Midbrain (tissue), 1 donor: Measurements from ENCODE around the gene OTOA.
"Not testable (repeated sequence)": the region's sequence is repeated elsewhere in the genome, so short reads cannot be mapped to it uniquely, and the experiment has no call there.

Source experiments
- DNase-seq: peaks from one replicate; lab custom pipeline; 2025; lab: John Stamatoyannopoulos, UW

OTOA gene

DNA sequence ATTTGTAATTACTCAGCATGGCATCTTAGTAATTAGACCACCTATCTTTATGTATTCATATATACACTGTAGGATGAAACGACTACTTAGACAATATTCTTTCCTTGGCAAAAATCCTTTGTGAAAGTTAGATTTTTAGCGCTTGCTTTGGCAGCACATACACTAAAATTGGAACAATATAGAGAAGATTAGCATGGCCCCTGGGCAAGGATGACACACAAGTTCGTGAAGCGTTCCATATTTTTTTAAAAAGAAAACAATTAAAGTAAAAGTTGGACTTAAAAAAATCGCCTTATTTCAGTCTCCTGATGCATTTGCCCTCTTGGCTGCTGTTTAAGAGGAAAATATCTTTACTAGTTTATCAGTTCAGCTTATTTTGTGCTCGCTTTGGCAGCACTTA, 21.9 kb upstream of the OTOA start:
- no peak for DNase-seq

GRCh38 chr16:21642861-21643260, 20.9 kb upstream of the OTOA start:
- DNase-seq: no peak

DNA sequence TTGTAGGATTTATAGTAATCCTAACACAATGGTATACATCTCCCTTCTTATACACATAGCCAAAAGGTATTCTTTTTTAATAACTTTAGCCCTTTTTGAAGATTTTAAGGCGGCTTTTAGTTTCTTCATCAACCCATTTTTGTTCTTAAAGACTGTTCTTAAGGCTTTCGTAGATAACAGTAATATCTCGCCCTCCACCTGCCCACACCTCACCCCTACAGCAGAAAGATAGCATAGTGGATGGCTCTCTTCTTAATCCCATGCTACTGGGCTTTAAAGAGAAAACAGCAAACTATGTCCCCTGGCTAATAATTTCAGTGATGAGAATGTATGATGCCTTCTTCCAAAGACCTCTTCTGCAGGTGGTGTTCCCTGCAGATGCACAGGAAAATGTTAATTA, 20.0 kb upstream of the OTOA start:
- no peak for DNase-seq

- no peak for DNase-seq
Observed at GRCh38 chr16:21644674-21645073, 19.1 kb upstream of the OTOA start.

GRCh38 chr16:21645261-21645721, 18.5 kb upstream of the OTOA start:
- DNase-seq: peak; percentile 16

DNA sequence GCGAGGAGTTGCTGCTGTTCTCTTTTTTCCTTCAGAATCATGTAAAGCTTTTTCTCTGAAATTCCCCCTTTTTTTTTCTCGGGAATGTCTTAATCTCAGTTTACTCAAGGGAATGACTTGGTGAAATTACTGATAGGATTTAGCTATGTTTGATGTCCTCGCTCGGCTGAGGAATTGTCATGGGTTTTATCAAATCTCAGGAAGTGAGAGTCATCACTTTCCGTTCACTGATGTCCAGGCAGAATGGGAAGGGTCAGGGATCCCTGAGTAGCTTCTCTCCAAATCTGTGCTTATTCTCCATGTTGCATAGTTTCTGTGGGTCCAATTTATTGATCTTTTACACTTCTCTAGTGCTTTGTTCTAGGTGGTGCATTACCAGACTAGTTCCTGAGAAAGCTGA, 17.7 kb upstream of the OTOA start:
- no peak for DNase-seq

GRCh38 chr16:21646721-21647561, 16.8 kb upstream of the OTOA start:
- no peak for DNase-seq

DNA sequence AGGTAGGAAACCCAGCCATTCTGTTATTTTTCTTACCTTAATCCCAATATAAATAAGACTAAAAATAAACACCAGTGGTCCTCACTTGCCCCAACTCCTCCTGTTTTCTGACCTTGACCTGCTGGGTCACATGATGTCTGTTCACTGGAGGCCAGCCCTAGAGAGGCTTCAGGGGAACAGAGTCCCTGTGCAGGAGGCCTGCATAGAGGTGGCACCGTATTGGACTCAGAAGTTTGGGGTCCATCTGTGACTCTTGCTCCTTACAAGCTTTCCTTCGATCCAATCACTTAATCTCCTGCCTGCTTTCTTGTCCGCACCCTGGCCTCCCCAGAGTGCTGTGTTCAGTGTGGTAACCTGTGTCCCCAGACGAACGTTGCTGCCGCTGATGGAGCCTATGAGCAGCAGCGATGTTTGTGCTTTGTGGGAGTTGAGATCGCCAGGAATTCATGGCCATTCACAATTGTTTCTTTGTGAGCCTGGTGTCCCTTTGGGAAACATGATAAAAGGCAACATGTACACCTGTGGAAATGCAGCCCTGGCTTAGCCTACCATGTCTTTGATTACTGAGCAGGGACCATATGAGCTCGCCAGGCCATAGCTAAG, 16.1 kb upstream of the OTOA start:
- no peak for DNase-seq

DNA sequence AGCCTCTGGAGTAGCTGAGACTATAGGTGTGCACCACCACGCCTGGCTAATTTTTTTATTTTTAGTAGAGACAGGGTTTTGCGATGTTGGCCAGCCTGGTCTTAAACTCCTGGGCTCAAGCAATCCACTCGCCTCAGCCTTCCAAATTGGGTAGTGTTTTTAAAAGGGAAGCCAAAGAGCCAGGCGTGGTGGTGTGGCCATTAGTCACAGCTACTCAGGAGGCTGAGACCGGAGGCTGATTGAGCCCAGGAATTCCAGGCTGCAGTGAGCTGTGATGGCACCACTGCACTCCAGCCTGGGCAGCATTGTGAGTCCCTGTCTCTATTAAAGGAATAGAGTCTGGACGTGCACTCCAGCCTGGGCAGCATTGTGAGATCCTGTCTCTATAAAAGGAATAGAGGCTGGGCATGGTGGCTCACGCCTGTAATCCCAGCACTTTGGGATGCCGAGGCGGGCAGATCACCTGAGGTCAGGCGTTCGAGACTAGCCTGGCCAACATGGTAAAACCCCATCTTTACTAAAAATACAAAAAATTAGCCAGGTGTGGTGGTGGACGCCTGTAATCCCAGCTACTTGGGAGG, 13.9 kb upstream of the OTOA start:
- not testable (repeated sequence) for DNase-seq

DNA sequence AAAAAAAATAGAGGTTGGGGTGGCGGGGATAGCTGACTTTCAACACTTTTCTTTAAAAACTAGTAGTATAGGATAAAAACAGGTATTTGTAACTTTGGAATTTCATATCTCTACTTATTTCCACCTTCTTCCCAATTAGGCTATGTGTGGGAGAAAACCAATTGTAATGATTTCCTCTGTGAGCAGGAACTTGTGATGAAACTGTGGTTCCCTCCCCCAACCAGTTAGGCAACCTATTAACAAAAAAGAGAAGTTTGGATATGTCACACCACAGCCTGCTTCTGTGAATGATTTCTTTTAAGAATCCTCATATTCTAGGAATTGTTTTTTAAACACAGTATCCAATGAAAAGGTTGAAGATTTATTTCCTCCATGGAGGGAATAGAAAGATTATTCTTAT, 13.2 kb upstream of the OTOA start:
- peak; percentile 19 for DNase-seq

DNA sequence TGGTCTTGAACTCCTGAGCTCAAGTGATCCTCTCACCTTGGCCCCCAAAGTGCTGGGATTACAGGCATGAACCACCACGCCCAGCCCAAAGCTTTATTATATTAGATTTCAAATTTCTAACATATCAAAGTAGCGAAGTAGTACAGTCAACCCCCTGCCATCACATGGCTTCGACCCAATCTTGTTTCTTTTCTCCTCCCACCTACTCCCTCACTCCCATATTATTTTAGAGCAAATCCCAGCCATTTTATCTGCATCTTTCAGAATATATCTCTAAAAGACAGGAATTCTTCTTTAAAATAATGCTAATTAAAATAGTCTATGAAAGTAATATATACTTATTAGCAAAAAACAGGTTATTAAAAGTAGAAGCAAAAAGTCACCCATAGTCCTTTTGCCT, 12.3 kb upstream of the OTOA start:
- no peak for DNase-seq

- DNase-seq: no peak
Observed at GRCh38 chr16:21652453-21652852, 11.3 kb upstream of the OTOA start, which contains the start of gene IGSF6. IGSF6 (minus strand) TSS chr16:21652608; CDS start chr16:21652598, 10 bp downstream.

DNA sequence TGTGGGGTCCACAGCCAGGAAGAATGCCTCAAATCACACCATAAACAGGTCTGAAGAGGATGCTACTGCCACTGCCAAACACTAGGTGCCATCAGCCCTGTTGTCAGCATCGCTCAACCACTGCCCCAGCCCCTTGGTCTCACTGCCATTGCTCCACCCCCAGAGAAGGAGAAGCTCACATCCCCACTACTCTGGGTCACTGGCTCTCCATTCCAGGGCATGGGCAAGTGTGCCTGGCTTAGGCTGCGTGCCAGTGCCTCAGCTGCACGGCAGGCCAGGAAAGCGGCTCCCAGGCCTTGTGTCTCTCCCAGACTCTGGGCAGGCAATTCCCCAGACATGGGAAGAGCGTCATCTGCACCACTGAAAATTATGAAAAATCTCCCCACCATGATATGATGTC, 10.2 kb upstream of the OTOA start:
- DNase-seq: no peak

DNA sequence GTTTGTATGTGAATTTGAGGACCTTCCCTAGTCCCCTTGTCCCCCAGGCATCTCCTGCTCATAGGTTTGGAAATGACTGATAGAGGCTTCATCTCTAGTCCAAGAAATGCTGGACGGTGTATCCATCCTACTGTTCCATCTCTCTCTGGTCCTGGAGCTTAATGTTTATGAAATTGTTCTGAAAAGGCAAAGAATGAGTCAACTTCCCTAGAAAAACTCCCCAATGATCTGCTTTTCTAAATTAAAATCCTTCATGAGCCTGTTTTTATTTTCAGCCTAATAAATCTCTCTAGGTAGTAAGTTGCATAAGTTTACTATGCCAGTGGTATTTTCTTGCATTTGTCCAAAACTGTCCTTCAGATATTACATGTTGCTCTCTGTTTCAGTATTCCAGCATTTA, 9.3 kb upstream of the OTOA start:
- DNase-seq: no peak

- DNase-seq: no peak
Observed at GRCh38 chr16:21654881-21655280, 8.9 kb upstream of the OTOA start.

DNA sequence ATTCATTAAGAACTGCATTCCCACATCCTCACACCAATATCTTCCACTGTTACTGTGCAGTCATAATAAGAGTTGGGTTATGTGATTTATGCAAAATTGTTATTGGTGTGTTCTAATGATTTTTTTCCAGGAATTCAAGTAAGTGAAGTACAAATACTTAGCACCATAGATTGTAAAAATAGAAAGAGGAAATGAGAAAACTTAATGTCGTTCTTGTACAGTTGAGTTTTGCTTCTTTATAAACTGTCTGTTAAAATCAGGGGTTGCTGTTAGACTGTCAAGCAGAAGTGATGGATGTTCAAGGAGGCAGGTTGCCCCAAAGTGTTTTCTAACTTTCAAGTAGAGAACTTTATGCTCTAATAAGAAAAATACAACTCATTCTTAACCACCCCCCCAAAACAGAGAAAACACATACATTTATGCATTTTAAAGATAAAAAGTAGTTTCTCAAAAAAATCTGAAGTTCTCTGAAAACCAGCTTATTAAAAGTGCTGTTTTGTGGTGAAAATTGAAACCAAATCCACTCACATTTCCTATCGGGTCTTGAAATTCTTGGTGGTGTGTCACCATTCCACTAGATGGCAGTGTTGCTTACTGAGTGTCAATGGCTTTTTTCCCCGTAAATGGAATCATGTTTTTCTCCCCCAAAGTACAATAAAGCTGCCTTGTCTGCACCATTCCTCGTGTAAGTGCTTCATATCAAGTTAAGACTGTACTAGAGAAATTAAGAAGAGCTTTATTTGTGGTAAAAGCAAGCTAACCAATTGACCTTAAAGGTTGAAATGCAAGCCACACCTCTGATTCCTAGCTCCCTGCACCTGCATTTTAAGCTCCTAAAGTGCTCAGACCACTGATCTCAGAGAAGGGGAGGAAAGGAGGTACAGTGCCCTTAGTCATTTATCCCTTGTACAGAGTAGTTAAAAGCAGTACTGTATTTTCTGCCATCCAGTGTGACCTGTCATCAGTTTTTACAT, 6.7 kb upstream of the OTOA start:
- peak; percentile 63 for DNase-seq

DNA sequence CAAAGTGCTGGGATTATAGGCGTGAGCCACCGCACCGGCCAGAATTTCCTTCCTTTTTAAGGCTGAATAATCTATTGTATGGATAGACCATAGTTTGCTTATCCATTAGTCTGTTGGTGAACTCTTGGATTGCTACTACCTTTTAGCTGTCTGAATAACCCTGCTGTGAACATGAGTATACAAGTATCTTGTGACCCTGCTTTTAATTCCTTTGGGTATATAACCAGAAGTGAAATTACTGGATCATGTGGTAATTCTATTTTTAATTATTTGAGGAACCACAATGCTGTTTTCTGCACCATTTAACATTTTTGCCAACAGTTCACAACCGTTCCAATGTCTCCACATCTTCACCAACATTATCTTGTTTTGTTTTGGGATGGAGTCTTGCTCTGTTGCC, 4.6 kb upstream of the OTOA start:
- no peak for DNase-seq

- DNase-seq: no peak
Observed at GRCh38 chr16:21664801-21665492, 1.2 kb downstream of the OTOA start.

DNA sequence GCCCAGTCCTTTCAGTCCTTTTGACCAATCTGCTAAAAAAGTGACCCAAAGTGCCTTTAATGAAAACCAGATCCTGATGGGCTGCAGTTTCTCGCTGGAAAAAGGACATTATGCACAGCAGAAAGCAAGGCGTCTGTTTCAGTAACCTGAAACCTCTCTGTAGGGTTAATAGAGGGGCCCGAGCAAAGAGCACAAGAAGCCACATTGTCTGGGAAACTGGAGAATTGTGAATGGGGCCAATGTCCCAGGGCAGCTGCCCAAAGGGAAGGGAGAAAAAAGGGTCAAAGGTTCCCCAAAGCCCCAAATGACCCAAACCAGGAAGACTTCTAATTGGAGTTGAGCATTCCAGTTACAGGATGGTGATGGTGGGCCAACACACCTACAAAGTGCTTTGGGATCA, 3.0 kb downstream of the OTOA start:
- DNase-seq: no peak

DNA sequence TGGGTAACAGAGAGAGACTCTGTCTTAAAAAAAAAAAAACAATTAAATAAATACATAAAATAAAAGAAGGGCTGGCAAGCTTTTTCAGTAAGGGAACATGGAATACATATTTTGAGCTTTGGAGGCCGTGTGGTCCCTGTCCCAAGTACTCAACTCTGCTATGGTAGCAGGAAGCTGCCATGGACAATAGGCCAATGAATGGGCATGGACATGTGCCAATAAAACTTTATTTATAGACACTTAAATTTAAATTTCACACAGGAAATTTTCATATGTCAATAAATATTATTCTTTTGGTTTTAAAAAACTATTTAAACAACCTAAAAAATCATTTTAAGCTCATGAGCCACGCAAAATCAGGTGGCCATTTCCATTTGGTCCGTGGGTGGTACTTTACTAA, 3.8 kb downstream of the OTOA start:
- DNase-seq: no peak

DNA sequence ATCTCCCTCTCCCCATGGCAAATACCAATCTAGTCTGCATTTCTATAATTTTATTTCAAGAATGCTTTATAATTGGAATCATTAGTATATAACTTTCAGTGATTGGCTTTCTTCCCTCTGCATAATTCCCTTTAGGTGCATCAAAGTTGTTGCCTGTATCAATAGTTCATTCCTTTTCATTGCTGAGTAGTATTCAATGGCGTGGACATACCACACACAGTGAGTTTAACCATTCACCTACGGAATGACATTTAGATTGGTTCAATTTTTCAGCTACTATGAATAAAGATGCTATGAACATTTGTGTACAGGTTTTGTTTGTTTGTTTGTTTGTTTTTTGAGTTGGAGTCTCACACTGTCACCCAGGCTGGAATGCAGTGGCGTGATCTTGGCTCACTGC, 9.7 kb downstream of the OTOA start:
- no peak for DNase-seq
